Stimulated activated CD4-positive, alpha-beta T cell treated with anti-CD3 and anti-CD28 coated beads, TNF-alpha, amount 100 ng/mL, for 24 hours (primary cell): ENCODE data around the gene SLC9A3.
"Not testable (repeated sequence)": the region's sequence is repeated elsewhere in the genome, so short reads cannot be mapped to it uniquely, and the experiment has no call there.

Source experiments
- DNase-seq, 3 experiments: peaks; one replicate each; pipeline ENCODE4 v3.0.0-alpha.2; 2020; ENCODE audit warnings: low read depth in 3 of 3

The SLC9A3 gene

GRCh38 chr5:489689-490080 is 34.6 kb downstream of the SLC9A3 start:
- no peak for DNase-seq

GRCh38 chr5:488744-489688 is 35.2 kb downstream of the SLC9A3 start:
- DNase-seq = no peak

DNA sequence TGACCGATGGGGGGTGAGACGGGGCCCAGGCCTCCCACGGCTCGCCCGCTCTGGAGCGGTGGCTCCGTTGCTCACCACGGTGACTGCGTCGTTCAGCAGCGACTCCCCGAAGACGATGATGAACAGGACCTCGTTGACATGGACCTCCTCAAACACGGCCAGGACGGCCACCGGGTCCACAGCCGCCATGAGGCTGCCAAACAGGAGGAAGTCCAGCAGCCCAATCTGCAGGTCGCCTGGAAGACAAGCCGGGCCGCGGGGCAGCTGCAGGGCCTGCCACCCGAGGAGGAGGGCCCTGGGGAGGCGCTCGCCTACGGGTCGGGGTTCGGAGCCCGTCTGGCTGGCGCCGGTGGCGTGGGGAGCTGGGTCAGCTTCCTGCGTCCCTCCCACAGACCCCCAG is 36.0 kb downstream of the SLC9A3 start:
- DNase-seq = no peak

DNA sequence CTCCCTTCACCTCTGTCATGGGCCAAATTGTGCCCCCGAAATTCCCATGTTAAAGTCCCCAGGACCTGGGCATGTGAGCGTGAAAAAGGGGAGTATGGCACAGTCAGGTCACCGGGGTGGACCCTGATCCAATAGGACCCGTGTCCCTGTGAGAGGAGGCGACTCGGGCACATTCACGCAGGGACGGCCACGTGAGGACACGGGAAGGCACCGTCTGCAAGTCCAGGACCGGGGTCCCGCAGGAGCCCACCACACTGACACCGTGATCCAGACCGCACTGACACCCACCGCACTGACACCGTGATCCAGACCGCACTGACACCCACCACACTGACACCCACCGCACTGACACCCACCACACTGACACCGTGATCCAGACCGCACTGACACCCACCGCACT is 37.7 kb downstream of the SLC9A3 start:
- not testable (repeated sequence) for DNase-seq

DNA sequence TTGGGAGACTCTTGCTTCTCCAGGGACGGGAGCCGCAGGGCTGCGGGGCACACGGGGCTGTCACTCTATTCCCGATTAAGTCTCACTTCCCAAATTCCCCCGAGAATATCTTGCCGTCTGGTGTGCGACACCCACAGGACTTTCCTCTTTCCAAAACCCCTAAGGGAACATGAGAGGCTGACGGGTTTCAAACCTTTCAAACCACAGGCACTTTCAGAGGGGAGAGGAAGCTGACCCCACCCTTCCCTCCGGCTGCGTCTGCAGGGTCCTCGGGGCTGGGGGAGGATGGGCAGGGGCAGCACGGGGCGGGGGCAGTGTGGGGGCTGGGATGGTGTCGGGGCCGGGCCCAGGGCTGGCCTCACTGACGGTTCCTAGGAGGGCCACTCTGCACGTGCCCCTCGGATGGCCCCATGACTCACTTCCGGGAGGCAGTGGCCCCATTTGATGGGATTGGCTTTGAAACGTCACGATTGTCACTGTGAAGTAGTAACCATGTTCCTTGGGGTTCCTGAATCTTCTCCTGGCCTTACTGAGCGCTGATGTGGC is 38.2 kb downstream of the SLC9A3 start:
- DNase-seq = no peak

DNA sequence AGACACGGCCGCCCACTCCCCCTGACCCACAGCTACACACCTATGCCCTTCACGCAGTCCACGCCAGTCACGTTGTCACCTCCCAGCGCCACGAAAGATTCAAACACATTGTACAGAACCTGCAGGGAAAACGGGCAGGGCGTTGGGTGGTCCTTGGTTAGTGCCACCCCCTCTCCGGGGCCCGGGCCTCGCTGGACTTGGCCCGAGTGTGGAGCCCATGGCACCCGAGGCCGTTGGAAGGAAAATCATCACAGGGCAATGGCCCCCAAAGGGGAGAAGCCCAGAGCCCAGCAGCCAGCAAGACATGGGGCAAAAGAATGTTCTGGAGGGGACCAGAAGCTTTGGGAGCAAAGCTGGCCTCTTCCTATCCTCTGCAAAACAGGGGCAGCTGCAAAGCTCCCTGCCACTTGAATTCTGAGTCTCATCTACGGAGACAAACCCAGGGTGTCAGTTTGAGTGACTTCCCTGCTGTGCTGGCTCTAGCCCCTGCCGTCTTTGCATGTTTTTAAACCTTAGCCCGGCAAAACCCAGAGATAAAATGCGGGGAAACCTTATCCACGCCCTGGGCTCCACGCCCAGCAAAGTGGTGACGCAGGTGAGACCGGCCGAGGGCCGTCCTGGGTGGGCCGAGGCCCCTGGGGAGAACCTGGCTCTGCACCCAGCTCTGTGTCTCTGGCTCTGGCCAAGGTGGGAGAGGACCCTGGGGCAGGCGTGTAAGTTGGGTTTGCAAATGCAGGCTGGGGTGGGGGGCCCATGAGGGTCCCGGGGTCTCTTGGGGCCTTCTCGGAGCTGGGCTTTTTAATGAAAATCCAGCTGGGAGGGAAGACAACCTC is 38.9 kb downstream of the SLC9A3 start:
- DNase-seq = no peak

DNA sequence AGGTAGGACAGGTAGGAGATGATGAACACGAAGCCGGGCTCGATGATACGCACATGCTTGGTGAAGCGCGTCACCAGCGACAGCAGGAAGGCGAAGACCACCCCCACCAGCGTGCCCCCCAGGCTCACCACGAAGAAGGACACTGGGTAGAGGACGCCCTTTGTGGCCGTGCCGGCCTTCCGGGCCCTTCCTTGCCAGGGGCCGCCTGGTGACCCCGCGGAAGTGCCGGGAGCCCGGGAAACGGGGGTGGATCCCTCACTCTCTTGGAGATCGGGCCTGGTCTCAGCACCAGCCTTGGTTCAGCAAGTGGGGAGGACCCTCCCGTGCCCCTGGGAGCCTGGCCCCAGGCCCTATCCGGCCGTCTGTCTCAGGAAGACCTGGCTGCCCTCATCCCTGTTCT is 39.7 kb downstream of the SLC9A3 start:
- DNase-seq = no peak

GRCh38 chr5:483434-484140 is 40.7 kb downstream of the SLC9A3 start:
- DNase-seq = no peak

- DNase-seq = no peak
Observed at GRCh38 chr5:483011-483410, 41.2 kb downstream of the SLC9A3 start.

DNA sequence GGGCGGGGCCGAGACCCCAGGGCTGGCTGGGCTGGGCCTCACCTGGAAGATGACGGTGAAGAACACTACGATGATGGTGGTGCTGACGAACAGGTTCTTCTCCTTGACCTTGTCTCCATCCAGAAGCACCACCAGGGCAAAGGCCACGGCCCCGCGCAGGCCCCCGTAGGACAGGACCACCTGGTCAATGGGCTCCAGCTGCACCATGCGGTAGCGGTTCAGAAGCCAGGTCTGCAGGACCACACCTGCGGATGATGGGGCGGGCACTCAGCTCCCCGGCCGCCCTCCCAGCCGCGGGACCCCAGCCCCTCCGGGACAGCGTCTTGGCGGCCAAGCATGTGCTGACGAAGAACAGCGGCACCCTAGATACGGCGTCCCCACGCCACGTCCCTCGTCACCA is 41.7 kb downstream of the SLC9A3 start:
- DNase-seq = no peak

DNA sequence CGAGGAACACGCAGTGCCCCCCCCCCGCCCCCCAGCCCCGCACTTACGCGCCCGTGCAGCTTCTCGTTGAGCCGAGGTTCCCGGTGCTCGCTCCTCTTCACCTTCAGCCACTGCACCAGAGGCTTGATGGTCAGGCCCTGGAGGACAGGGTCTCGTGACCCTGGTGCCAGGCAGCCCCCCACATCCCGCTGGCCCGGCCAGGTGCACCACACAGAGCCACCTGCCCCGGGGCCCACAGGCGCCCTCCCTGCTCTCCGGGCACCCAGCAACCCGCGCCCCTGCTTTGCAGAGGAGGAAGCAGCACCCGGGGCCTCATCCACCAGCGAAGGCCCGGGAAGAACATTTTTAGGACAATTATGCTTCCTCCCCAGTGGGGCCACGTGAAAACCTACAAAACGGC is 42.2 kb downstream of the SLC9A3 start:
- no peak for DNase-seq

DNA sequence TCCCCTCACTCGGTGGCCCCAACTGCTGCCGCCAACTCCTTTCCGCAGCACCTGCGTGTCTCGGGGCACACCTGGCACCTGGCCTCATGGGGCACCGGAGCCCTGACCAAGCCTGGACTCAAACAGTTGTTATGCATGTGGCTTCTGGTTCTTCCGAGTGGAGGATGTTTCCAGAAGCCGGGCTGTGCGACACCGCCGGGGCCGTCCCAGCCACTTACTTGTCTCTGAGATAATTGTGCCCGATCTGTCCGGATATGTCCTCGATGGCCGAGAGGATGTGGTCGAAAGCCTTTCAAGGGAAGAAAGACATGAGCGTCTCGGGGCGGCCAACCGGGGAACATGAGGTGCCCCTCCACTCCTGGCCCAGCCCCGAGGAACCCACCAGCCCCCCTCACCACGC is 42.9 kb downstream of the SLC9A3 start:
- no peak for DNase-seq

DNA sequence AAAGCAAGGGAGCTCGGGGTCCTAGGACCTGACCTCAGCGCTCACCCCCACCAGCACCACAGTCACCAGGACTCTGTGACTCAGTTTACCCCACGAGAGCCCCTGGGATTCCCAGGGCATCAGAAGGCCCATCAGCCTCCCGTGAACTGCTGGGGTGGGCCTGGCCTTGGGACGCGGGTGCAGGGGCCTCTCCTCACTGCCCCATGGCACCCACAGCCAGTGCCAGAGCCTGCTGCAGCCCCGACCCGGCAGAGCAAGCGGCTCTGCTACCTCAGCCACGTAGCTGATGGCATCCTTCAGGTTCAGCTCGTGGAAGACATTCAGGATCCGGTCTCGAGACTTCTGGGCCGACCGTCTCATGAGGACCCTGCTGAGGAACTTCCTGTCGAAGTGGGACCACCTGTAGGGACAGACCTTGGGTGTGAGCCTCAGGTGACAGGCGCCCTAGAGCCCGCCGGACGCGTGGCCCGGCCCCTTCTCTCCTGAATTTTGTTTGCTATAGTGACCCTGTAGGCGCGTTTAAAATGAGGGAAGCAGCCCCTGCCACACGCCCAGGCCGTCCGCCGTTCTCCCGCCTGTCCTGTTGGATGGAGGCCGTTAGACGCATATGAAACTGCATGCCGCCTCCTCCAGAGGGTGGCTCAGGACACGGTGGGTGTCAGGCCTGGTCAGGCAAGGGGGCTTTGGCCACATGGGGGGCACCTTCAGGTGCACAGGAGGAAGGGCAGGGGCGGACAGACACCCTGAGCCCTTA is 44.5 kb downstream of the SLC9A3 start:
- no peak for DNase-seq

- no peak for DNase-seq
Observed at GRCh38 chr5:478982-479535, 45.2 kb downstream of the SLC9A3 start.

DNA sequence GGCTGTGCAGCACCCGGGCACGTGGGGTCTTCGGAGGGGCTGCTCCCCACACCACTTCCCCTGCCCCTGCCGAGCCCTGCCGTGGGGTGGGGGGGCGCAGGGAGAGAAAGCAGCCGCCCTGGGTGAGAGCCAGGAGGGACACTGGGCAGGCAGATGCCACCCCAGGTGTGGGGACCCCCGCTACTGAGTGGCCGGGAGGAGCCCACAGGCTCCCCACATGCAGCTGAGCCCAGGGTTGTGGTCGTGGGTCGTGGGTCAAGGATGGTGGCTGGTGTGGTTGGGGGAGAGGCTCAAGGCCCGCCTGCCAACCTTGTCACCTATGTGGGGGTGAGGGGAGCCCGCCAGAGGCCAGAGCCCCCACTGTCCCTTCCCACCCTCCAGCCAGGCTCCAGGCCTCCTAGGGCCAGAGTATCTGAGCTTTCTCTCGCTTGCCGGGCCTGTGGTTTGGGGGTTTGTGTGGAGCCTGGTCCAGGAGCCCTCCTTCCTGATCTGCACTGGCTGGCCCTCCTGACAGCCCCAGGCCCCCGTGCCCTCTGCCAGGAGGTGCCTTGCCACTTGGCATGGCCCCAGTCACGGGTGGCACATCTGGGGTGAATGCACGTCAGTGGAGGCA is 45.8 kb downstream of the SLC9A3 start:
- DNase-seq = no peak

GRCh38 chr5:477871-478270 is 46.4 kb downstream of the SLC9A3 start:
- no peak for DNase-seq

DNA sequence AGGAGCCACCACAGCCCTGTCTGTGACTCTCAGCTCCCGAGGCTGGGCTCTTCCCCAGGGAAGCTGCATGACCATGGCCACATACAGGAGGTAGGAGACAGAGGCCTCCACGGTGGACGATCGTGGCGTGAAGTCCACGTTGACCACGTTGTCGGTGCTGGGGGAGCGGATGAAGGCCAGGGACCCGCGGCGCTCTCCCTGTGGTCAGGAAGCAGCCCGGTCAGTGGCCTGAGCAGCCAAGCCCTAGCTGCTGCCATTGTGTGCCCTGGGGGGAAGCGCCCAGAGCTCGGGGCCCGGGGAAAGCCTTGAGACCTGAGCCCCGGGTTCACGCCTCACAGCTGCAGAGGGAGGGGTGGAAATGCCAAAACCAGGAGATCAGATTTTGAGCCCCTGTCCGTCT is 47.0 kb downstream of the SLC9A3 start:
- no peak for DNase-seq

DNA sequence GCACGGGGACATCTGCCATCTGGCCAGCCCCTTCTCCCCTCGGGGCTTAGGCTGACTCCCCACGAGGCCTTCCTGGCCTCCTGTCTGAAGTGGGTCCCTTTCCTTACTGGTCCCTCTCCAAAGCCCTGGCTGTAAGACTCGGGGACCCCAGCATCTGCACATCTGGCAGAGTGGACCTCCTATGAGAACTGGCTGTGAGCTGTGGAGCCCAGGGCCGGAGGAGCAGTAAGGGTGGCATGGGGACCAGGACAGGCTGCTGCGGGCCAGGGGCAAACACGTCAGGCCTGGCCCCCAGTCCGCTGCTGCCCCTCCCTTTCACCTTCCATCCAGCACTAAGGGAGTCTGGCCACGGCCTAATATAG is 47.5 kb downstream of the SLC9A3 start:
- no peak for DNase-seq

GRCh38 chr5:476102-476813 is 48.0 kb downstream of the SLC9A3 start:
- no peak for DNase-seq

- DNase-seq = no peak
Observed at GRCh38 chr5:475704-476101, 48.5 kb downstream of the SLC9A3 start.
